Measurements from ENCODE around the gene NELFE.
A peak's percentile ranks its signal among the peaks of the same experiment; 100 is the strongest.

The NELFE gene

GRCh38 chr6:31971279-31971992, 12.7 kb upstream of the NELFE start:
- DNase-seq (ENCODE audit: low read depth), result no peak
- TF ChIP-seq POLR2A (IDR thresholded peaks at IDR 0.05; ENCODE audit: extremely low read depth, insufficient read length) (peak; percentile 50), CTCF (IDR thresholded peaks at IDR 0.05; ENCODE audit: low read depth, low read length) (no peak)
- peak overlapping the region; percentile 99 for H3K4me3 ChIP-seq (ENCODE audit: low read depth, low read length)

GRCh38 chr6:31970604-31971271, 12.0 kb upstream of the NELFE start:
- TF ChIP-seq CTCF (IDR thresholded peaks at IDR 0.05; ENCODE audit: low read depth, low read length), result no peak
- TF ChIP-seq POLR2A (IDR thresholded peaks at IDR 0.05; ENCODE audit: extremely low read depth, insufficient read length), result no peak
- TF ChIP-seq MAX (IDR thresholded peaks at IDR 0.05; ENCODE audit: low read depth, low read length), result no peak
- no peak for TF ChIP-seq MYC (IDR thresholded peaks at IDR 0.05; ENCODE audit: low read depth, low read length)

GRCh38 chr6:31969712-31970603, 11.2 kb upstream of the NELFE start:
- TF ChIP-seq MYC (IDR thresholded peaks at IDR 0.05; ENCODE audit: low read depth, low read length) (no peak), POLR2A (IDR thresholded peaks at IDR 0.05; ENCODE audit: extremely low read depth, insufficient read length) (no peak), MAX (IDR thresholded peaks at IDR 0.05; ENCODE audit: low read depth, low read length) (no peak)
- peak overlapping the region; percentile 99 for H3K4me3 ChIP-seq (ENCODE audit: low read depth, low read length)
- DNase-seq (ENCODE audit: low read depth), result no peak

More at GRCh38 chr6:31970604-31971271, 12.0 kb upstream of the NELFE start:
- no peak for DNase-seq (ENCODE audit: low read depth)
- peak overlapping the region; percentile 99 for H3K4me3 ChIP-seq (ENCODE audit: low read depth, low read length)

- no peak for DNase-seq (ENCODE audit: low read depth)
- no peak for TF ChIP-seq CTCF (IDR thresholded peaks at IDR 0.05; ENCODE audit: low read depth, low read length)
- TF ChIP-seq MYC (IDR thresholded peaks at IDR 0.05; ENCODE audit: low read depth, low read length), result no peak
- no peak for TF ChIP-seq POLR2A (IDR thresholded peaks at IDR 0.05; ENCODE audit: extremely low read depth, insufficient read length)
- no peak for TF ChIP-seq MAX (IDR thresholded peaks at IDR 0.05; ENCODE audit: low read depth, low read length)
- H3K4me3 ChIP-seq (ENCODE audit: low read depth, low read length), result no peak overlapping the region
These were observed 10.3 kb upstream of the NELFE start for GRCh38 chr6:31968791-31969711.

GRCh38 chr6:31968326-31968725, 9.6 kb upstream of the NELFE start:
- no peak for DNase-seq (ENCODE audit: low read depth)
- TF ChIP-seq MYC (IDR thresholded peaks at IDR 0.05; ENCODE audit: low read depth, low read length) (no peak), CTCF (IDR thresholded peaks at IDR 0.05; ENCODE audit: low read depth, low read length) (no peak), MAX (IDR thresholded peaks at IDR 0.05; ENCODE audit: low read depth, low read length) (no peak), POLR2A (IDR thresholded peaks at IDR 0.05; ENCODE audit: extremely low read depth, insufficient read length) (no peak)
- no peak overlapping the region for H3K4me3 ChIP-seq (ENCODE audit: low read depth, low read length)
